ENCODE data around the gene ZNF692. TPM values are rescaled to one million over a fixed set of nuclear protein-coding genes. Genes with fewer than 3 reads are reported as not detected.

Gene ZNF692
- 10 to 100 TPM; 35.0 to 41.4 TPM for total RNA-seq
- total RNA-seq, result 35.0 to 51.8 reads per million in 2 donors

GRCh38 chr1:248858891-248859889 is at the start of gene ZNF692:
TSS of gene ZNF692 (minus strand) at chr1:248859085. CDS start at chr1:248858309, 776 bp downstream.
- H3K36me3 Mint-ChIP-seq (ENCODE audit: low read depth), result peaks cover 3% of the 10 kb centered on the region
- H3K27me3 Mint-ChIP-seq, result no peaks in the 10 kb centered on the region
- peak; percentile 91 for ATAC-seq
- DNase-seq, result peak; percentile 93 to 94 (median 94)
- no peaks in the 10 kb centered on the region for H3K9me3 ChIP-seq (ENCODE audit: control insufficient read depth, low read length, poor library complexity, severe bottlenecking)
- H3K27ac Mint-ChIP-seq, result peak within 1 kb of the TSS; percentile 88
- peak within 1 kb of the TSS; percentile 90 for H3K4me3 Mint-ChIP-seq
- H3K4me1 Mint-ChIP-seq, result peaks cover 60% of the 10 kb centered on the region

GRCh38 chr1:248906753-248907661 is 48.1 kb upstream of the ZNF692 start:
- ATAC-seq (peak; percentile 29), DNase-seq (no peak)
- H3K36me3 Mint-ChIP-seq (ENCODE audit: low read depth), result peaks cover 8% of the 10 kb centered on the region
- H3K9me3 ChIP-seq (ENCODE audit: control insufficient read depth, low read length, poor library complexity, severe bottlenecking), result no peaks in the 10 kb centered on the region
- H3K27me3 Mint-ChIP-seq, result no peaks in the 10 kb centered on the region
- peak overlapping the region; percentile 95 for H3K4me3 Mint-ChIP-seq
- H3K4me1 Mint-ChIP-seq, result peaks cover 34% of the 10 kb centered on the region
- peak overlapping the region; percentile 91 for H3K27ac Mint-ChIP-seq

- no peaks in the 10 kb centered on the region for H3K27me3 Mint-ChIP-seq
- H3K27ac Mint-ChIP-seq, result peak within 1 kb of the TSS; percentile 91
- ATAC-seq, result peak; percentile 85
- H3K4me1 Mint-ChIP-seq, result peaks cover 34% of the 10 kb centered on the region
- peaks cover 8% of the 10 kb centered on the region for H3K36me3 Mint-ChIP-seq (ENCODE audit: low read depth)
- H3K4me3 Mint-ChIP-seq, result peak within 1 kb of the TSS; percentile 95
- DNase-seq, result peak; percentile 86 to 94 (median 93)
- H3K9me3 ChIP-seq (ENCODE audit: control insufficient read depth, low read length, poor library complexity, severe bottlenecking), result no peaks in the 10 kb centered on the region
Observed at GRCh38 chr1:248906009-248906752, 47.3 kb upstream of the ZNF692 start, which contains the start of gene PGBD2. TSS of gene PGBD2 (plus strand) at chr1:248906235. CDS start at chr1:248913863, 7,628 bp downstream.

- ATAC-seq (no peak), DNase-seq (no peak)
- peaks cover 34% of the 10 kb centered on the region for H3K4me1 Mint-ChIP-seq
- H3K9me3 ChIP-seq (ENCODE audit: control insufficient read depth, low read length, poor library complexity, severe bottlenecking), result no peaks in the 10 kb centered on the region
- H3K27ac Mint-ChIP-seq, result peak overlapping the region; percentile 91
- H3K4me3 Mint-ChIP-seq, result peak overlapping the region; percentile 95
- no peaks in the 10 kb centered on the region for H3K27me3 Mint-ChIP-seq
- H3K36me3 Mint-ChIP-seq (ENCODE audit: low read depth), result peaks cover 8% of the 10 kb centered on the region
Observed at GRCh38 chr1:248905662-248906008, 46.8 kb upstream of the ZNF692 start.

- H3K9me3 ChIP-seq (ENCODE audit: control insufficient read depth, low read length, poor library complexity, severe bottlenecking), result no peaks in the 10 kb centered on the region
- Mint-ChIP-seq H3K4me1 (peaks cover 31% of the 10 kb centered on the region), H3K27ac (peak overlapping the region; percentile 91), H3K27me3 (peaks cover under 1% of the 10 kb centered on the region), H3K36me3 (ENCODE audit: low read depth) (peaks cover 8% of the 10 kb centered on the region), H3K4me3 (peak overlapping the region; percentile 25)
- DNase-seq (no peak), ATAC-seq (no peak)
Observed at GRCh38 chr1:248904437-248905216, 45.7 kb upstream of the ZNF692 start.

GRCh38 chr1:248901578-248901977 is 42.7 kb upstream of the ZNF692 start:
- no peak overlapping the region for H3K27ac Mint-ChIP-seq
- H3K9me3 ChIP-seq (ENCODE audit: control insufficient read depth, low read length, poor library complexity, severe bottlenecking), result no peaks in the 10 kb centered on the region
- H3K27me3 Mint-ChIP-seq, result peaks cover 27% of the 10 kb centered on the region
- H3K36me3 Mint-ChIP-seq (ENCODE audit: low read depth), result peaks cover 2% of the 10 kb centered on the region
- no peak overlapping the region for H3K4me3 Mint-ChIP-seq
- no peak for DNase-seq
- ATAC-seq, result no peak
- H3K4me1 Mint-ChIP-seq, result peaks cover 8% of the 10 kb centered on the region

GRCh38 chr1:248900637-248901036 is 41.8 kb upstream of the ZNF692 start:
- no peak overlapping the region for H3K27ac Mint-ChIP-seq
- H3K9me3 ChIP-seq (ENCODE audit: control insufficient read depth, low read length, poor library complexity, severe bottlenecking), result no peaks in the 10 kb centered on the region
- H3K27me3 Mint-ChIP-seq, result peaks cover 36% of the 10 kb centered on the region
- H3K4me1 Mint-ChIP-seq, result peaks cover 5% of the 10 kb centered on the region
- no peak for ATAC-seq
- H3K36me3 Mint-ChIP-seq (ENCODE audit: low read depth), result peaks cover 2% of the 10 kb centered on the region
- no peak for DNase-seq
- H3K4me3 Mint-ChIP-seq, result no peak overlapping the region

GRCh38 chr1:248897412-248898337 is 38.8 kb upstream of the ZNF692 start:
- peaks cover 58% of the 10 kb centered on the region for H3K27me3 Mint-ChIP-seq
- no peaks in the 10 kb centered on the region for H3K36me3 Mint-ChIP-seq (ENCODE audit: low read depth)
- H3K4me3 Mint-ChIP-seq, result no peak overlapping the region
- ATAC-seq (no peak), DNase-seq (no peak)
- no peaks in the 10 kb centered on the region for H3K9me3 ChIP-seq (ENCODE audit: control insufficient read depth, low read length, poor library complexity, severe bottlenecking)
- H3K27ac Mint-ChIP-seq, result no peak overlapping the region
- no peaks in the 10 kb centered on the region for H3K4me1 Mint-ChIP-seq

GRCh38 chr1:248894837-248895236 is 36.0 kb upstream of the ZNF692 start:
- no peak for ATAC-seq
- peaks cover 85% of the 10 kb centered on the region for H3K27me3 Mint-ChIP-seq
- no peak for DNase-seq
- no peaks in the 10 kb centered on the region for H3K9me3 ChIP-seq (ENCODE audit: control insufficient read depth, low read length, poor library complexity, severe bottlenecking)
- H3K27ac Mint-ChIP-seq, result no peak overlapping the region
- no peaks in the 10 kb centered on the region for H3K4me1 Mint-ChIP-seq
- no peak overlapping the region for H3K4me3 Mint-ChIP-seq
- peaks cover 7% of the 10 kb centered on the region for H3K36me3 Mint-ChIP-seq (ENCODE audit: low read depth)

GRCh38 chr1:248892590-248892989 is 33.7 kb upstream of the ZNF692 start:
- H3K27me3 Mint-ChIP-seq, result peaks cover 69% of the 10 kb centered on the region
- peaks cover 7% of the 10 kb centered on the region for H3K36me3 Mint-ChIP-seq (ENCODE audit: low read depth)
- ATAC-seq (no peak), DNase-seq (no peak)
- H3K9me3 ChIP-seq (ENCODE audit: control insufficient read depth, low read length, poor library complexity, severe bottlenecking), result no peaks in the 10 kb centered on the region
- no peak overlapping the region for H3K27ac Mint-ChIP-seq
- H3K4me3 Mint-ChIP-seq, result no peak overlapping the region
- H3K4me1 Mint-ChIP-seq, result no peaks in the 10 kb centered on the region

- DNase-seq (no peak), ATAC-seq (no peak)
- H3K36me3 Mint-ChIP-seq (ENCODE audit: low read depth), result peaks cover 9% of the 10 kb centered on the region
- H3K4me3 Mint-ChIP-seq, result no peak overlapping the region
- peaks cover 60% of the 10 kb centered on the region for H3K27me3 Mint-ChIP-seq
- H3K4me1 Mint-ChIP-seq, result no peaks in the 10 kb centered on the region
- no peaks in the 10 kb centered on the region for H3K9me3 ChIP-seq (ENCODE audit: control insufficient read depth, low read length, poor library complexity, severe bottlenecking)
- H3K27ac Mint-ChIP-seq, result no peak overlapping the region
Observed at GRCh38 chr1:248891758-248892157, 32.9 kb upstream of the ZNF692 start.
